Astrocyte (in vitro differentiated cells and primary cell): ENCODE measurements around the gene TBC1D24. TPM values are rescaled to one million over a fixed set of nuclear protein-coding genes. Genes with fewer than 3 reads are reported as not detected.
"Not testable (repeated sequence)": the region's sequence is repeated elsewhere in the genome, so short reads cannot be mapped to it uniquely, and the experiment has no call there.

ENCODE experiments used
- DNase-seq: peaks from one replicate; pipeline ENCODE4 v3.0.0-alpha.2; 2010; ENCODE audit warnings: low read depth
- FAIRE-seq: peaks from 2 replicates; lab custom pipeline; 2011; peaks lifted over from hg19 to GRCh38; lab: Jason Lieb, UNC
- H2AFZ ChIP-seq: 2 replicates; pipeline ENCODE4 v1.6.0; 2012; ENCODE audit warnings: low read depth, low read length, inconsistent platforms
- H3K27ac ChIP-seq: 2 replicates; pipeline ENCODE4 v1.5.1; 2011; ENCODE audit warnings: low read depth, low read length, inconsistent platforms
- H3K27me3 ChIP-seq: 2 replicates; pipeline ENCODE4 v1.6.0; 2011; ENCODE audit warnings: low read length, inconsistent platforms; ENCODE audit not compliant: insufficient read depth
- H3K36me3 ChIP-seq: 2 replicates; pipeline ENCODE4 v1.5.1; 2011; ENCODE audit warnings: low read length, inconsistent platforms; ENCODE audit not compliant: insufficient read depth
- H3K4me1 ChIP-seq: 2 replicates; pipeline ENCODE4 v1.5.1; 2011; ENCODE audit warnings: low read length, inconsistent platforms; ENCODE audit not compliant: insufficient read depth
- H3K4me2 ChIP-seq: 2 replicates; pipeline ENCODE4 v1.6.0; 2012; ENCODE audit warnings: low read length, inconsistent platforms
- H3K4me3 ChIP-seq: 2 replicates; pipeline ENCODE4 v1.5.1; 2011; ENCODE audit warnings: low read depth, mild to moderate bottlenecking, low read length, inconsistent platforms; ENCODE audit not compliant: insufficient read depth
- H3K79me2 ChIP-seq: 2 replicates; pipeline ENCODE4 v1.6.0; 2012; ENCODE audit warnings: mild to moderate bottlenecking, low read length, inconsistent platforms; ENCODE audit not compliant: insufficient read depth
- H3K9ac ChIP-seq: 2 replicates; pipeline ENCODE4 v1.6.0; 2012; ENCODE audit warnings: mild to moderate bottlenecking, low read length, inconsistent platforms
- H3K9me3 ChIP-seq: 2 replicates; pipeline ENCODE4 v1.5.1; 2012; ENCODE audit warnings: low read depth, mild to moderate bottlenecking, low read length, inconsistent platforms; ENCODE audit not compliant: insufficient read depth
- H4K20me1 ChIP-seq: 2 replicates; pipeline ENCODE4 v1.6.0; 2012; ENCODE audit warnings: low read length, inconsistent platforms; ENCODE audit not compliant: insufficient read depth
- H3K27ac Mint-ChIP-seq: one replicate; pipeline ENCODE4 v1.8.0; 2021; ENCODE audit warnings: mild to moderate bottlenecking, mixed read lengths; ENCODE audit not compliant: unreplicated experiment
- H3K27me3 Mint-ChIP-seq: one replicate; pipeline ENCODE4 v1.8.0; 2021; ENCODE audit warnings: low read depth, mixed read lengths; ENCODE audit not compliant: unreplicated experiment
- H3K36me3 Mint-ChIP-seq: one replicate; pipeline ENCODE4 v1.8.0; 2021; ENCODE audit warnings: low read depth, mixed read lengths; ENCODE audit not compliant: unreplicated experiment
- H3K4me1 Mint-ChIP-seq: one replicate; pipeline ENCODE4 v1.8.0; 2021; ENCODE audit warnings: low read depth, mixed read lengths; ENCODE audit not compliant: unreplicated experiment
- H3K4me3 Mint-ChIP-seq: one replicate; pipeline ENCODE4 v1.8.0; 2021; ENCODE audit warnings: mild to moderate bottlenecking, moderate library complexity, mixed read lengths; ENCODE audit not compliant: unreplicated experiment
- H3K9me3 Mint-ChIP-seq: one replicate; pipeline ENCODE4 v1.8.0; 2021; ENCODE audit warnings: mild to moderate bottlenecking, mixed read lengths; ENCODE audit not compliant: unreplicated experiment
- microRNA-seq: library from miRNA; unstranded; fragments of <30 nt; microRNA quantifications from one replicate; pipeline ENCODE4 v1.2.0, GENCODE V29; 2020
- total RNA-seq: library from RNA; stranded (reverse); gene quantifications from 2 replicates; pipeline ENCODE4 v1.2.1, GENCODE V29; 2021

TBC1D24 gene
- total RNA-seq, 1 donor from 2014 or later: 13.4 TPM

DNA sequence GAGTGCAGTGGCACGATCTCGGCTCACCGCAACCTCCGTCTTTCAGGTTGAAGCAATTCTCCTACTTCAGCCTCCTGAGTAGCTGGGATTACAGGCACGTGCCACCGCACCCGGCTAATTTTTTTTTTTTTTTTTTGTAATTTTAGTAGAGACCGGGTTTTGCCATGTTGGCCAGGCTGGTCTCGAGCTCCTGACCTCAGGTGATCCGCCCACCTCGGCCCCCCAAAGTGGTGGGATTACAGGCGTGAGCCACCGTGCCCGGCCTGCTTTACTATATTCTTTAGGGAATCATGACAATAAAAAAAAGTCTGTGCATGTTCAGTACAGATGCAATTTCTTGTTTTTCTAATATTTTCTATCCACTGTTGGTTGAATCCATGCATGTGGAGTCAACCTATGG, 68.8 kb downstream of the TBC1D24 start:
- H3K9ac ChIP-seq, H3K4me2 ChIP-seq, FAIRE-seq, DNase-seq, H3K9me3 Mint-ChIP-seq, H3K9me3 ChIP-seq, H2AFZ ChIP-seq, H3K27ac ChIP-seq, H3K36me3 ChIP-seq, H3K4me3 Mint-ChIP-seq, H3K27me3 Mint-ChIP-seq, H3K4me1 ChIP-seq, H3K27me3 ChIP-seq, H3K4me3 ChIP-seq, H3K36me3 Mint-ChIP-seq: not testable (repeated sequence)
- H4K20me1 ChIP-seq: peaks cover 52% of the 10 kb centered on the region
- H3K79me2 ChIP-seq: peaks cover 61% of the 10 kb centered on the region
- Mint-ChIP-seq H3K4me1 (peaks cover 11% of the 10 kb centered on the region), H3K27ac (peak overlapping the region; percentile 12)

DNA sequence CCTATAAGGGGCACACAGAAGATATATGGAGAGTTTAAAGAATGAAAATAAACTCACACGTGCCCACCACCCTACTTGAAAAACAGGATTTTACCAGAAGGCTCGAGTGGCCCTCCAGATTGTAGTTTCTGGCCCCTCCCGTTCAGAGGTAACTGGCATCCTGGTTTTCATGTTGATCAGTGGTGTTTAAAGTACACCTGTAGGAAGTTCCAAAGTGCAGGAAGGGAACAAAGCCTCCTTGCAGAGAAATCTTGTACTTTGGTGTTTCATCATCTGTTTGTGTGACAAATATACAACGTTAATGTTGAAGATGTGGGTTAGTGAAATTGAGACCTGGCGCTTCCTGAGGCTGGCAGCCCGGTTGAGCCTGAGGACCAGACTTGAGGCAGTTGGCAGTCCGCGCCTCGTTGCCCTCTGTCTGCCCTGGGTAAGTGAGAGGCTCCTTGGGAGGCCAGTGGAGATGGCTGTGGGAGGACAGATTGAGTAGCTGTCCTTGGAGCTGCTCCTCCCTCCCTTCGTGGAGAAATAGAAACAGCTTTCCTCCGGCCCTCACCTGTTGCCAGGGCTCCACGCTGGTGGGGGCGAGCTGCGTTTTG, 75.5 kb downstream of the TBC1D24 start:
- H3K4me2 ChIP-seq, H3K27me3 ChIP-seq, H3K9ac ChIP-seq, FAIRE-seq, H3K36me3 ChIP-seq, H3K4me3 Mint-ChIP-seq, H3K4me1 ChIP-seq, H3K27ac Mint-ChIP-seq, H3K4me3 ChIP-seq, H4K20me1 ChIP-seq, H2AFZ ChIP-seq, DNase-seq, H3K4me1 Mint-ChIP-seq, H3K27me3 Mint-ChIP-seq, H3K9me3 Mint-ChIP-seq, H3K27ac ChIP-seq, H3K9me3 ChIP-seq, H3K36me3 Mint-ChIP-seq: not testable (repeated sequence)
- H3K79me2 ChIP-seq: peaks cover 17% of the 10 kb centered on the region

DNA sequence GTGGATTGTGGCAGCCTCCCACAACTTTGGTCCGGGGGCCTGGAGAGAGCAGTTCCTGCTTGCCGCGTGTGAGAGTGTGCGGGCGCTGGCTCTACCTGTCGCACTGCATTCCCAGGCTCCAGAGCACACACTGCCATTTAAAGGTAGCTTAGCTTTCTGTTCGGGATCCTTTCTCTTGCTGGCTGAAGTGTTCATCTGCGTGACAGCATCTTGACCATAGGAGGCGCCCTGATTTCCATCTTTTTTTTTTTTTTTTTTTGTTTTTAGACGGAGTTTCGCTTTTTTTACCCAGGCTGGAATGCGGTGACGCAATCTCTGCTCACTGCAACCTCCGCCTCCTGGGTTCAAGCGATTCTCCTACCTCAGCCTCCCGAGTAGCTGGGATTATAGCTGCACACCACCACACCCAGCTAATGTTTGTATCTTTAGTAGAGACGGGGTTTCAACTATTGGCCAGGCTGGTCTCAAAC, 76.5 kb downstream of the TBC1D24 start:
- not testable (repeated sequence) for H3K9ac ChIP-seq, H3K4me3 ChIP-seq, H3K27me3 ChIP-seq, H3K36me3 ChIP-seq, H3K79me2 ChIP-seq, H3K4me1 ChIP-seq, DNase-seq, H2AFZ ChIP-seq, H3K4me2 ChIP-seq, H3K4me1 Mint-ChIP-seq, H3K4me3 Mint-ChIP-seq, H3K9me3 Mint-ChIP-seq, H3K27ac ChIP-seq, FAIRE-seq, H3K27me3 Mint-ChIP-seq, H3K9me3 ChIP-seq, H3K36me3 Mint-ChIP-seq, H4K20me1 ChIP-seq
- peak overlapping the region; percentile 26 for H3K27ac Mint-ChIP-seq

DNA sequence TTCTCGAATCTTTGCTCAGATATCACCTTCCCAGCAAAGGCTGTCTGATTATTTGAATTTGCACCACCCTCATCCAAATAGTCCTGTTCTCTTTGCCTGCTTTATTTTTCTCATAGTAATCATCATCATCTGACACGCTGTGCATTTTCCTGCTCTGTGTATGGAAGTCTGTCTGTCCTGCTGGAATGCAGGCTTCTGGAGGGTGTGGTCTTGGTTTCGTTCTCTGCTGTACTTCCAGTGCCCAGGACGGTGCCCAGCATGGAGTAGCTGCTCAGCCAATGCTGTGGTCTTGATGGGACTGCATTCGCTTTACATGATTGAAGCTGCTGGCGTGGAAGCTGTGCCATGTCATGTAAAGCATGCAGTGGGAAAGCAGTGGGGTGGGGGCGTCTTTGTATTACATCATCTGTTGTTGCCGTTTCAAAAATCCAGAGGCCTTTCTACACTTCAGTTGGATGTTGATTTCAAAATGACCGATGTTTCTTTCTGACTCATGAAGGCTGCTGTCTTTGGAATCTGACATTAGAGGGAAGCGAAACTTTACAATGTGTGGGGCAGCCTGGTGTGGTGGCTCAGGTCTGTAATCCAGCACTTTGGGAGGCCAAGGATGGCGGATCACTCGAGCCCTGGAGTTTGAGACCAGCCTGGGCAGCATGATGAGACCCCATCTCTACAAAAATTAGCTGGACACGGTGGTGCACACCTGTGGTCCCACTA, 79.9 kb downstream of the TBC1D24 start:
- H3K4me2 ChIP-seq, H3K27ac Mint-ChIP-seq, H3K4me3 ChIP-seq, H3K36me3 Mint-ChIP-seq, H3K9me3 ChIP-seq, DNase-seq, H3K9ac ChIP-seq, H3K4me1 ChIP-seq, H3K79me2 ChIP-seq, H4K20me1 ChIP-seq, H3K9me3 Mint-ChIP-seq, H3K27me3 Mint-ChIP-seq, FAIRE-seq, H3K27ac ChIP-seq, H3K4me1 Mint-ChIP-seq, H2AFZ ChIP-seq, H3K4me3 Mint-ChIP-seq, H3K36me3 ChIP-seq, H3K27me3 ChIP-seq: not testable (repeated sequence)

Small RNA genes within 50 kb of the gene (microRNA-seq; reads per million reads assigned to microRNA genes)
- not detected for gene MIR3178
- gene MIR6767: not detected
- not detected for gene MIR6768

Other genes with a start within 250 kb of the TBC1D24 start
- 1.2 and 1.3 TPM in 2 replicates for gene DNASE1L2, start 238.7 kb upstream of the TBC1D24 start, total RNA-seq
- 53.4 and 56.4 TPM in 2 replicates for gene ECI1, start 223.5 kb upstream of the TBC1D24 start, total RNA-seq
- gene RNPS1, start 207.0 kb upstream of the TBC1D24 start, total RNA-seq: 193 and 209 TPM in 2 replicates
- 4.8 and 4.9 TPM in 2 replicates for gene ABCA3, start 134.4 kb upstream of the TBC1D24 start, total RNA-seq
- 5.5 and 6.4 TPM in 2 replicates for gene CCNF, start 45.7 kb upstream of the TBC1D24 start, total RNA-seq
- 5.8 and 6.0 TPM in 2 replicates for gene TEDC2, start 15.0 kb upstream of the TBC1D24 start, total RNA-seq
- 1.1 and 1.3 TPM in 2 replicates for gene NTN3, start 3.8 kb upstream of the TBC1D24 start, total RNA-seq
- gene ATP6V0C, start 38.8 kb downstream of the TBC1D24 start, total RNA-seq: 311 TPM in 2 replicates
- 24.9 and 32.3 TPM in 2 replicates for gene AMDHD2, start 45.2 kb downstream of the TBC1D24 start, total RNA-seq
- not detected in 2 replicates for gene CEMP1, start 56.3 kb downstream of the TBC1D24 start, total RNA-seq
- gene PDPK1, start 62.9 kb downstream of the TBC1D24 start, total RNA-seq: 48.1 and 50.5 TPM in 2 replicates
- gene KCTD5, start 207.4 kb downstream of the TBC1D24 start, total RNA-seq: 53.0 and 55.4 TPM in 2 replicates
- gene PRSS27, start 245.1 kb downstream of the TBC1D24 start, total RNA-seq: 2.3 and 3.0 TPM in 2 replicates